ENCODE measurements around the gene NUDCD2. TPM values are rescaled to one million over a fixed set of nuclear protein-coding genes. Genes with fewer than 3 reads are reported as not detected.
"Not testable (repeated sequence)": the region's sequence is repeated elsewhere in the genome, so short reads cannot be mapped to it uniquely, and the experiment has no call there.

NUDCD2 gene
- total and polyA plus RNA-seq, 2 donors (not counting 1 experiment from before 2014, with no cell fraction given): 6.8 to 24.4 TPM

DNA sequence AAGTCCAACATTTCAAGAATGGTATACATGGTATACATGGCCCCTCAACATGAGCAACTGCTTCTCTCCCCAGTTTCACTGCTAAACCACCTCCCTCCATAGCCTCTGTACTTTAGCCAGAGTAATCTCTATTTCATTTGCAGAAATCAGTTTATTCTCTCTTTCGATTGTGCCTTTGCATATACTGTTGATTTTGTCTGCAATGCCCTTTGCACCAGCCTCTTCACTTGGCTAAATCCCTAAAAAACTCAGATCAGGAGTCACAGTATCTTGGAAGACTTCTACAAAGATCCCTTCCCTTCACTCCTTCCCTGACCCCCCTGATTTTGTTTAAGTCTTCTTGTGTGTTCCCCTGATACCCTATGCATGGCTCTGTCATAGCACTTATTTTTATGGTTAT, 27.4 kb downstream of the NUDCD2 start:
- no peak overlapping the region for H3K4me2 ChIP-seq (replicated peaks; ENCODE audit: low read depth, low read length, poor library complexity, severe bottlenecking)
- H3K9ac ChIP-seq (ENCODE audit: low read length): no peak overlapping the region
- H2AFZ ChIP-seq (ENCODE audit: insufficient read depth, low read depth, low read length, poor library complexity, severe bottlenecking): no peak overlapping the region
- CTCF ChIA-PET: no interaction called here
- Mint-ChIP-seq H3K27me3 (no peaks in the 10 kb centered on the region), H3K4me3 (no peak overlapping the region), H3K9me3 (ENCODE audit: insufficient read depth) (no peaks in the 10 kb centered on the region), H3K4me1 (peaks cover 13% of the 10 kb centered on the region), H3K27ac (no peak overlapping the region)
- no peaks in the 10 kb centered on the region for H3K9me3 ChIP-seq (ENCODE audit: control extremely low read depth in 1 of 3, control insufficient read depth in 2 of 3, insufficient read depth in 1 of 3, low read length in 2 of 3)
- no peaks in the 10 kb centered on the region for H3K27me3 ChIP-seq (replicated peaks in 1 of 4; ENCODE audit: control extremely low read depth in 1 of 4, control insufficient read depth in 3 of 4, insufficient read depth in 4 of 4, low read length in 3 of 4)
- H3K27ac ChIP-seq (ENCODE audit: low read length in 2 of 2): no peak overlapping the region
- DNase-seq: no peak
- H3K4me1 ChIP-seq (ENCODE audit: control insufficient read depth in 2 of 2, insufficient read depth in 2 of 2, low read length in 2 of 2): peaks cover 4 to 9% of the 10 kb centered on the region in 2 donors
- WGBS (ENCODE audit: insufficient coverage): 86% methylated on average over 1 of the region's 1 CpG
- POLR2A ChIA-PET: no interaction called here
- no peaks in the 10 kb centered on the region for H4K20me1 ChIP-seq (ENCODE audit: control insufficient read depth, insufficient read depth, low read length, poor library complexity, severe bottlenecking)
- intact Hi-C loops (cut with micrococcal nuclease): loop anchor here (10.0 kb wide), 1 partner anchor 482 kb away; no protein-coding TSS in a partner anchor
- H3K4me3 ChIP-seq (ENCODE audit: control extremely low read depth in 1 of 5, extremely low read depth in 1 of 5, insufficient read depth in 1 of 5, low read depth in 2 of 5, low read length in 4 of 5): no peak overlapping the region
- peaks cover 2% of the 10 kb centered on the region for H3K79me2 ChIP-seq (ENCODE audit: control insufficient read depth, insufficient read depth, low read length)
- no peaks in the 10 kb centered on the region for H3K36me3 ChIP-seq (replicated peaks in 1 of 2; ENCODE audit: control extremely low read depth in 1 of 2, control insufficient read depth in 1 of 2, extremely low read depth in 1 of 2, insufficient read depth in 2 of 2, low read length in 1 of 2)
- TF ChIP-seq EZH2 (IDR thresholded peaks at IDR 0.05; ENCODE audit: borderline replicate concordance, insufficient read depth, low read depth, low read length, poor library complexity, severe bottlenecking): no peak
- TF ChIP-seq, protein P1, sequence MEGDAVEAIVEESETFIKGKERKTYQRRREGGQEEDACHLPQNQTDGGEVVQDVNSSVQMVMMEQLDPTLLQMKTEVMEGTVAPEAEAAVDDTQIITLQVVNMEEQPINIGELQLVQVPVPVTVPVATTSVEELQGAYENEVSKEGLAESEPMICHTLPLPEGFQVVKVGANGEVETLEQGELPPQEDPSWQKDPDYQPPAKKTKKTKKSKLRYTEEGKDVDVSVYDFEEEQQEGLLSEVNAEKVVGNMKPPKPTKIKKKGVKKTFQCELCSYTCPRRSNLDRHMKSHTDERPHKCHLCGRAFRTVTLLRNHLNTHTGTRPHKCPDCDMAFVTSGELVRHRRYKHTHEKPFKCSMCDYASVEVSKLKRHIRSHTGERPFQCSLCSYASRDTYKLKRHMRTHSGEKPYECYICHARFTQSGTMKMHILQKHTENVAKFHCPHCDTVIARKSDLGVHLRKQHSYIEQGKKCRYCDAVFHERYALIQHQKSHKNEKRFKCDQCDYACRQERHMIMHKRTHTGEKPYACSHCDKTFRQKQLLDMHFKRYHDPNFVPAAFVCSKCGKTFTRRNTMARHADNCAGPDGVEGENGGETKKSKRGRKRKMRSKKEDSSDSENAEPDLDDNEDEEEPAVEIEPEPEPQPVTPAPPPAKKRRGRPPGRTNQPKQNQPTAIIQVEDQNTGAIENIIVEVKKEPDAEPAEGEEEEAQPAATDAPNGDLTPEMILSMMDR (IDR thresholded peaks at IDR 0.05): no peak
- no peak for ATAC-seq (ENCODE audit: low read depth)

DNA sequence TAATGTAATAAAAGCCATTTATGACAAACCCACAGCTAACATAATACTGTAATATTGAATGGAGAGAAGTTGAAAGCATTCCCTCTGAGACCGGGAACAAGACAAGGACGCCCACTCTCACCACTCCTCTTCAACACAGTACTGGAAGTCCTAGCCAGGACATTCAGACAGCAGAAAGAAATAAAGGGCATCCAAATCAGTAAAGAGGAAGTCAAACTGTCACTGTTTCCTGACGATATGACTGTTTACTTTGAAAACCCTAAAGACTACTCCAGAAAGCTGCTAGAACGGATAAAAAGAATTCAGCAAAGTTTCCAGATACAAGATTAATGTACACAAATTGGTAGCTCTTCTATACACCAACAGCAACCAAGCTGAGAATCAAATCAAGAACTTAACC, 33.8 kb downstream of the NUDCD2 start:
- H3K9ac ChIP-seq (ENCODE audit: low read length); ATAC-seq (ENCODE audit: low read depth); H3K4me3 Mint-ChIP-seq; DNase-seq; H3K4me1 Mint-ChIP-seq; H3K4me1 ChIP-seq (ENCODE audit: control insufficient read depth in 2 of 2, insufficient read depth in 2 of 2, low read length in 2 of 2); H3K27ac Mint-ChIP-seq; H4K20me1 ChIP-seq (ENCODE audit: control insufficient read depth, insufficient read depth, low read length, poor library complexity, severe bottlenecking); POLR2A ChIA-PET; H3K4me2 ChIP-seq (replicated peaks; ENCODE audit: low read depth, low read length, poor library complexity, severe bottlenecking); H3K9me3 ChIP-seq (ENCODE audit: control extremely low read depth in 1 of 3, control insufficient read depth in 2 of 3, insufficient read depth in 1 of 3, low read length in 2 of 3); H3K4me3 ChIP-seq (ENCODE audit: control extremely low read depth in 1 of 5, extremely low read depth in 1 of 5, insufficient read depth in 1 of 5, low read depth in 2 of 5, low read length in 4 of 5); intact Hi-C loops (cut with micrococcal nuclease); H3K36me3 ChIP-seq (replicated peaks in 1 of 2; ENCODE audit: control extremely low read depth in 1 of 2, control insufficient read depth in 1 of 2, extremely low read depth in 1 of 2, insufficient read depth in 2 of 2, low read length in 1 of 2); H3K9me3 Mint-ChIP-seq (ENCODE audit: insufficient read depth); H3K27me3 ChIP-seq (replicated peaks in 1 of 4; ENCODE audit: control extremely low read depth in 1 of 4, control insufficient read depth in 3 of 4, insufficient read depth in 4 of 4, low read length in 3 of 4); H3K79me2 ChIP-seq (ENCODE audit: control insufficient read depth, insufficient read depth, low read length); H3K27ac ChIP-seq (ENCODE audit: low read length in 2 of 2): not testable (repeated sequence)
- 0% methylated on average over 2 of the region's 4 CpGs for WGBS (ENCODE audit: insufficient coverage)
- peaks cover 16% of the 10 kb centered on the region for H3K27me3 Mint-ChIP-seq
- H2AFZ ChIP-seq (ENCODE audit: insufficient read depth, low read depth, low read length, poor library complexity, severe bottlenecking): peak overlapping the region; percentile 46
- CTCF ChIA-PET: interaction anchor here (2.5 kb wide), 1 partner anchor 17 kb away, joined by 6 read pairs; no protein-coding TSS in a partner anchor

Data from B cell (primary cell).